HG02870 (cell line): ENCODE data around the gene ITGA8.

Experiments
- ATAC-seq: cut with Tn5 transposase; IDR thresholded peaks from one replicate; pipeline ENCODE4 v1.9.1; 2021; ENCODE audit warnings: mild to moderate bottlenecking, moderate library complexity; ENCODE audit not compliant: unreplicated experiment

The ITGA8 gene

GRCh38 chr10:15737656-15738055 lies 17.9 kb upstream of the ITGA8 start:
- no peak for ATAC-seq

GRCh38 chr10:15735763-15736162 lies 16.0 kb upstream of the ITGA8 start:
- no peak for ATAC-seq

GRCh38 chr10:15730341-15730740 lies 10.6 kb upstream of the ITGA8 start:
- ATAC-seq, result no peak

GRCh38 chr10:15729890-15730289 lies 10.2 kb upstream of the ITGA8 start:
- no peak for ATAC-seq

- ATAC-seq, result no peak
Measured at GRCh38 chr10:15726042-15726441, 6.3 kb upstream of the ITGA8 start.

- peak; percentile 84 for ATAC-seq
Measured at GRCh38 chr10:15725603-15726002, 5.9 kb upstream of the ITGA8 start.

- no peak for ATAC-seq
Measured at GRCh38 chr10:15724683-15725082, 5.0 kb upstream of the ITGA8 start.

GRCh38 chr10:15723803-15724202 lies 4.1 kb upstream of the ITGA8 start:
- ATAC-seq, result no peak

GRCh38 chr10:15720635-15721287 lies 1.0 kb upstream of the ITGA8 start:
- ATAC-seq, result no peak

- no peak for ATAC-seq
Measured at GRCh38 chr10:15719049-15719898, 448 bp downstream of the ITGA8 start.

- ATAC-seq, result no peak
Measured at GRCh38 chr10:15718694-15719048, 1.1 kb downstream of the ITGA8 start.

GRCh38 chr10:15715619-15716227 lies 4.0 kb downstream of the ITGA8 start:
- no peak for ATAC-seq

GRCh38 chr10:15714847-15715246 lies 4.9 kb downstream of the ITGA8 start:
- ATAC-seq, result no peak

- ATAC-seq, result no peak
Measured at GRCh38 chr10:15712883-15713282, 6.8 kb downstream of the ITGA8 start.

GRCh38 chr10:15710455-15710854 lies 9.3 kb downstream of the ITGA8 start:
- ATAC-seq, result no peak

GRCh38 chr10:15705298-15705697 lies 14.4 kb downstream of the ITGA8 start:
- no peak for ATAC-seq

GRCh38 chr10:15704581-15704968 lies 15.1 kb downstream of the ITGA8 start:
- ATAC-seq, result no peak

- ATAC-seq, result no peak
Measured at GRCh38 chr10:15703944-15704580, 15.7 kb downstream of the ITGA8 start.

- ATAC-seq, result no peak
Measured at GRCh38 chr10:15703151-15703880, 16.4 kb downstream of the ITGA8 start.

GRCh38 chr10:15700078-15700674 lies 19.5 kb downstream of the ITGA8 start:
- no peak for ATAC-seq

- no peak for ATAC-seq
Measured at GRCh38 chr10:15695852-15696251, 23.9 kb downstream of the ITGA8 start.
